CD4-positive, alpha-beta T cell treated with Interleukin-2 at 100 ng/mL for 4 hours (primary cell): Measurements from ENCODE around the gene CTLA4.

Experiments used
- DNase-seq: peaks from one replicate; pipeline ENCODE4 v3.0.0-alpha.2; 2020; ENCODE audit warnings: low spot score

The CTLA4 gene

GRCh38 chr2:203867561-203868200 lies at the start of gene CTLA4:
Gene CTLA4 (plus strand): TSS chr2:203867771. CDS start chr2:203867943, 172 bp downstream.
- peak; percentile 65 for DNase-seq

- DNase-seq: no peak
These were observed 48.9 kb upstream of the CTLA4 start for GRCh38 chr2:203818656-203819055.

GRCh38 chr2:203819434-203820133 lies 48.0 kb upstream of the CTLA4 start:
- DNase-seq: no peak

- DNase-seq: no peak
These were observed 46.6 kb upstream of the CTLA4 start for GRCh38 chr2:203820969-203821368.

GRCh38 chr2:203822240-203822639 lies 45.3 kb upstream of the CTLA4 start:
- DNase-seq: no peak

- no peak for DNase-seq
These were observed 44.4 kb upstream of the CTLA4 start for GRCh38 chr2:203823173-203823572.

GRCh38 chr2:203824057-203824456 lies 43.5 kb upstream of the CTLA4 start:
- DNase-seq: no peak

- no peak for DNase-seq
These were observed 43.0 kb upstream of the CTLA4 start for GRCh38 chr2:203824603-203825002.

GRCh38 chr2:203826704-203827103 lies 40.9 kb upstream of the CTLA4 start:
- DNase-seq: no peak

- peak; percentile 40 for DNase-seq
These were observed 37.1 kb upstream of the CTLA4 start for GRCh38 chr2:203830304-203831055.

GRCh38 chr2:203835420-203835819 lies 32.2 kb upstream of the CTLA4 start:
- no peak for DNase-seq

GRCh38 chr2:203835892-203836800 lies 31.4 kb upstream of the CTLA4 start:
- peak; percentile 34 for DNase-seq

- DNase-seq: no peak
These were observed 26.8 kb upstream of the CTLA4 start for GRCh38 chr2:203840655-203841205.

- no peak for DNase-seq
These were observed 25.9 kb upstream of the CTLA4 start for GRCh38 chr2:203841654-203842053.

GRCh38 chr2:203842373-203842772 lies 25.2 kb upstream of the CTLA4 start:
- no peak for DNase-seq

- DNase-seq: no peak
These were observed 21.0 kb upstream of the CTLA4 start for GRCh38 chr2:203846490-203847105.

- no peak for DNase-seq
These were observed 18.6 kb upstream of the CTLA4 start for GRCh38 chr2:203849010-203849409.

- DNase-seq: no peak
These were observed 14.8 kb upstream of the CTLA4 start for GRCh38 chr2:203852760-203853159.

GRCh38 chr2:203853271-203853670 lies 14.3 kb upstream of the CTLA4 start:
- peak; percentile 12 for DNase-seq

GRCh38 chr2:203853722-203854121 lies 13.8 kb upstream of the CTLA4 start:
- DNase-seq: no peak

- no peak for DNase-seq
These were observed 12.3 kb upstream of the CTLA4 start for GRCh38 chr2:203855274-203855673.
